NK-92 (cell line): ENCODE results near the gene SPANXA2.
"Not testable (repeated sequence)": the region's sequence is repeated elsewhere in the genome, so short reads cannot be mapped to it uniquely, and the experiment has no call there.

Experiments
- DNase-seq: peaks from one replicate; lab custom pipeline; 2025; ENCODE audit not compliant: unreplicated experiment; lab: John Stamatoyannopoulos, UW

Gene SPANXA2, protein sequence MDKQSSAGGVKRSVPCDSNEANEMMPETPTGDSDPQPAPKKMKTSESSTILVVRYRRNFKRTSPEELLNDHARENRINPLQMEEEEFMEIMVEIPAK

DNA sequence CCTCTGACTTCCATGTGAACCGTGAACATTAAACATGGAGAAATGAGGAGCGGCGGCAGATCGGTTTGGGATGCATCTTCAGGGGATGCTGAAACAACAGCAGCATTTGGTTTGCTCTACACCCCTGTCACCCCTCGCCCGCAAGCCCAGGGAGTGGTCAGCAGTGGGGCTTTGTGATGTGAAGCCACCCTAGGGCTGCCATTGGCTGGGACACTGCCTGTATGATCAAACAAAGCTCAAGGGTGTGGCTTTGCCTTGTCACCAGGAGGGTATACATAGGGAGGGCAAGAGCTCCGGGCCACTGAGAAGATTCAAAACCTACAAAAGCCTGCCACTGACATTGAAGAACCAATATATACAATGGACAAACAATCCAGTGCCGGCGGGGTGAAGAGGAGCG lies at the start of gene SPANXA2:
Gene SPANXA2 (plus strand): TSS at position 301 of the 400 bp plus-strand sequence. CDS start 60 bp downstream, at position 361.
- DNase-seq: not testable (repeated sequence)

DNA sequence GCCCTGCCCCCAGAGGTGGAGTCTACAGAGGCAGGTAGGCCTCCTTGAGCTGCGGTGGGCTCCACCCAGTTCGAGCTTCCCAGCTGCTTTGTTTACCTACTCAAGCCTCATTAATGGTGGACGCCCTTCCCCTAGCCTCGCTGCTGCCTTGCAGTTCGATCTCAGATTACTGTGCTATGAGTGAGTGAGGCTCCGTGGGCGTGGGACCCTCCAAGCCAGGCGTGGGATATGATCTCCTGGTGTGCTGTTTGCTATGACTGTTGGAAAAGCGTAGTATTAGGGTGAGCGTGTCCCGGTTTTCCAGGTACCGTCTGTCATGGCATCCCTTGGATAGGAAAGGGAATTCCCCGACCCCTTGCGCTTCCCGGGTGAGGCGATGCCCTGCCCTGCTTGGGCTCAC lies 47.0 kb upstream of the SPANXA2 start:
- DNase-seq: not testable (repeated sequence)

DNA sequence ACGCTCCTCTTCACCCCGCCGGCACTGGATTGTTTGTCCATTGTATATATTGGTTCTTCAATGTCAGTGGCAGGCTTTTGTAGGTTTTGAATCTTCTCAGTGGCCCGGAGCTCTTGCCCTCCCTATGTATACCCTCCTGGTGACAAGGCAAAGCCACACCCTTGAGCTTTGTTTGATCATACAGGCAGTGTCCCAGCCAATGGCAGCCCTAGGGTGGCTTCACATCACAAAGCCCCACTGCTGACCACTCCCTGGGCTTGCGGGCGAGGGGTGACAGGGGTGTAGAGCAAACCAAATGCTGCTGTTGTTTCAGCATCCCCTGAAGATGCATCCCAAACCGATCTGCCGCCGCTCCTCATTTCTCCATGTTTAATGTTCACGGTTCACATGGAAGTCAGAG lies 4.9 kb upstream of the SPANXA2 start, which contains the start of gene SPANXA1:
Gene SPANXA1 (minus strand): TSS at position 101 of the 400 bp plus-strand sequence. CDS start 60 bp downstream, at position 41.
- DNase-seq: not testable (repeated sequence)

DNA sequence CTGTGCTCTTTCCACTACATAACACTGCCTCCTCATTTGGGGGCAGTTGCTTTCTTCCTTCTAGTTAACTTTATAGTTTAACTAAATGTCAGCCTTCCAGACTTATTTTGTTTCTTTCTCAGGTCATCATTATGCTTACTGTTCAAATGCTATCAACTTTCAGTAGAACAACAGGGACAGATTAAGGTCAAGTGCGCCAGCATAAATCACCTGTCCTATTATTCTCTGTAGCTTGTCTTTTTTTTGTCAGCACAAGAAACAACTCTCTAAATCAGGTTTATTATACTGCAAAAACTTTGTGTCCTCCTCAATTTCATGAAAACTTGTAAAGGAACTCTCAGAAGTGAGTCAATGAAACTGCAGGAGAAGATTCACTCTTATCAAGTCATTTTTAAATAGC lies 19.6 kb downstream of the SPANXA2 start:
- DNase-seq: no peak

DNA sequence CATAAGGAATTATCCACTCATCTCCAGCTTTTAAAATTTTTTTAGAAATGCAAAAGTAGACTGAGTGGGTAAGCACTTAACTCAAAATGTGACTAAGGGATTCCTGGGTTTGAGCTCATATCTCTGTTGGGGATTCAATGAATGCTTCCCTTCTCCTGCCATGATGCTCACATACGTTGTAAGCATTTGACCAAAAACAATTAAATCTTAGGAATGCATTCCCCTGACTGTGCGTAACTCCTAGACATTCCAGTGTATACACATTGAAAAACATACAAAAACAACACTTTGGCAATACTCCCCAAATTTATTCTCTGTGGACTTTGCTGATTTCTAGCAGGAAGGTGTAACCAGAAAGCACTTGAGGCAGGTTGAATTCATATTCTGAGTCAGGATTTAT lies 29.8 kb downstream of the SPANXA2 start:
- DNase-seq: no peak

DNA sequence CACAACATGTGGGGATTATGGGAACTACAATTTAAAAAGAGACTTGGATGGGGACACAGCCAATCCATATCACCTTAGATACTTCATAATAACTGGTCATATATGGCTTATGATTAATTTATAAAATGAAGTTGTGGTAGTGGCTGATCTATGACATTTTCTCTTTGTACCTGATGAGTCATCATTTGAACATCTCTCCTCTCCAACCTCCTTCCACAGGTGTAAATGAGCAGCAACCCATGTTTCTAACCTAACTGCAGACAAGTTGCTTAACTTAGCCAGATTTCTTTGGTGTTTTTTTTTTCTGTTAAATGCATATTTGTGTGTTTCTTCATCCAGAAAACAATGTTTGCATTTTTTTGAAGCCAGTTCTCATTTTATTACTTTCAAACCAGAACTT lies 42.6 kb downstream of the SPANXA2 start:
- DNase-seq: no peak

DNA sequence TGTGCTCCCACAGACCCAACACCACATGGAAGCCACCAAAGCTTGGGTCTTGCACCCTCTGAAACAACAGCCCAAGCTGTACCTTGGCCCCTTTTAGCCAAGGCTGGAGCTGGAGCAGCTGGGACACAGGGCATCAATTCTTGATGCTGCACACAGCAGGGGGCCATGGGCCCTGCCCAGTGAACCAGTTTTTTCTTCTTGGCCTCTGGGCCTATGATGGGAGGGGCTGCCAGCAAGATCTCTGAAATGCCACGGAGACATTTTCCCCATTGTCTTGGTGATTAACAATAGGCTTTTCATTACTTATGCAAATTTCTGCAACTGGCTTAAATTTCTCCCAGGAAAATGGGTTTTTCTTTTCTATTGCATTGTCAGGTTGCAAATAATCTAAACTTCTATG lies 49.0 kb downstream of the SPANXA2 start:
- no peak for DNase-seq
